Peyer's patch (tissue), 4 donors: Measurements from ENCODE around the gene CNIH1.
"Not testable (repeated sequence)": the region's sequence is repeated elsewhere in the genome, so short reads cannot be mapped to it uniquely, and the experiment has no call there.

Experiments used
- POLR2A ChIP-seq, 2 donors: fragments of 450-650 bp; IDR thresholded peaks; one replicate each; pipeline ENCODE4 v1.5.1; 2017; ENCODE audit warnings: antibody characterized with exemption in 2 of 2, mild to moderate bottlenecking in 2 of 2, moderate library complexity in 2 of 2
- TF ChIP-seq, protein P1 (sequence below), 6 experiments: fragments of 450-650 bp in 4 of 6; fragments of 200-600 bp in 2 of 6; sonication (generic) in 1 of 6; IDR thresholded peaks; one replicate each; pipeline ENCODE4 v1.5.1; 2017 to 2019; ENCODE audit warnings: antibody characterized with exemption in 6 of 6, mild to moderate bottlenecking in 3 of 6, moderate library complexity in 1 of 6

DNA sequence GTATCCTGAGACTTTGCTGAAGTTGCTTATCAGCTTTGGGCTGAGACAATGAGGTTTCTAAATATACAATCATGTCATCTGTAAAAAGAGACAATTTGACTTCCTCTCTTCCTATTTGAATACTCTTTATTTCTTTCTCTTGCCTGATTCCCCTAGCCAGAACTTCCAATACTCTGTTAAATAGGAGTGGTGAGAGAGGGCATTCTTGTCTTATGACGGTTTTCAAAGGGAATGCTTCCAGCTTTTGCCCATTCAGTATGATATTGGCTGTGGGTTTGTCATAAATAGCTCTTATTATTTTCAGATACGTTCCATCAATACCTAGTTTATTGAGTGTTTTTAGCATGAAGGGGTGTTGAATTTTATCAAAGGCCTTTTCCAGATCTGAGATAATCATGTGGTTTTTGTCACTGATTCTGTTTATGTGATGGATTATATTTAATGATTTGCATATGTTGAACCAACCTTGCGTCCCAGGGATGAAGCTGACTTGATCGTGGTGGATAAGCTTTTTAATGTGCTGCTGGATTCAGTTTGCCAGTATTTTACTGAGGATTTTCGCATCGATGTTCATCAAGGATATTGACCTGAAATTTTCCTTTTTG, 37.7 kb downstream of the CNIH1 start:
- TF ChIP-seq, protein P1, sequence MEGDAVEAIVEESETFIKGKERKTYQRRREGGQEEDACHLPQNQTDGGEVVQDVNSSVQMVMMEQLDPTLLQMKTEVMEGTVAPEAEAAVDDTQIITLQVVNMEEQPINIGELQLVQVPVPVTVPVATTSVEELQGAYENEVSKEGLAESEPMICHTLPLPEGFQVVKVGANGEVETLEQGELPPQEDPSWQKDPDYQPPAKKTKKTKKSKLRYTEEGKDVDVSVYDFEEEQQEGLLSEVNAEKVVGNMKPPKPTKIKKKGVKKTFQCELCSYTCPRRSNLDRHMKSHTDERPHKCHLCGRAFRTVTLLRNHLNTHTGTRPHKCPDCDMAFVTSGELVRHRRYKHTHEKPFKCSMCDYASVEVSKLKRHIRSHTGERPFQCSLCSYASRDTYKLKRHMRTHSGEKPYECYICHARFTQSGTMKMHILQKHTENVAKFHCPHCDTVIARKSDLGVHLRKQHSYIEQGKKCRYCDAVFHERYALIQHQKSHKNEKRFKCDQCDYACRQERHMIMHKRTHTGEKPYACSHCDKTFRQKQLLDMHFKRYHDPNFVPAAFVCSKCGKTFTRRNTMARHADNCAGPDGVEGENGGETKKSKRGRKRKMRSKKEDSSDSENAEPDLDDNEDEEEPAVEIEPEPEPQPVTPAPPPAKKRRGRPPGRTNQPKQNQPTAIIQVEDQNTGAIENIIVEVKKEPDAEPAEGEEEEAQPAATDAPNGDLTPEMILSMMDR (IDR thresholded peaks at IDR 0.05) = not testable (repeated sequence)
- TF ChIP-seq POLR2A (IDR thresholded peaks at IDR 0.05) = not testable (repeated sequence)
